ENCODE measurements around the gene DMAP1. TPM values are rescaled to one million over a fixed set of nuclear protein-coding genes. Genes with fewer than 3 reads are reported as not detected.

Gene DMAP1
- total and polyA plus RNA-seq, 9 of the 15 experiments (the other 6 are each of a cell fraction or from before 2014, with no cell fraction given), result 1.5 to 51.2 (median 30.3) TPM

DNA sequence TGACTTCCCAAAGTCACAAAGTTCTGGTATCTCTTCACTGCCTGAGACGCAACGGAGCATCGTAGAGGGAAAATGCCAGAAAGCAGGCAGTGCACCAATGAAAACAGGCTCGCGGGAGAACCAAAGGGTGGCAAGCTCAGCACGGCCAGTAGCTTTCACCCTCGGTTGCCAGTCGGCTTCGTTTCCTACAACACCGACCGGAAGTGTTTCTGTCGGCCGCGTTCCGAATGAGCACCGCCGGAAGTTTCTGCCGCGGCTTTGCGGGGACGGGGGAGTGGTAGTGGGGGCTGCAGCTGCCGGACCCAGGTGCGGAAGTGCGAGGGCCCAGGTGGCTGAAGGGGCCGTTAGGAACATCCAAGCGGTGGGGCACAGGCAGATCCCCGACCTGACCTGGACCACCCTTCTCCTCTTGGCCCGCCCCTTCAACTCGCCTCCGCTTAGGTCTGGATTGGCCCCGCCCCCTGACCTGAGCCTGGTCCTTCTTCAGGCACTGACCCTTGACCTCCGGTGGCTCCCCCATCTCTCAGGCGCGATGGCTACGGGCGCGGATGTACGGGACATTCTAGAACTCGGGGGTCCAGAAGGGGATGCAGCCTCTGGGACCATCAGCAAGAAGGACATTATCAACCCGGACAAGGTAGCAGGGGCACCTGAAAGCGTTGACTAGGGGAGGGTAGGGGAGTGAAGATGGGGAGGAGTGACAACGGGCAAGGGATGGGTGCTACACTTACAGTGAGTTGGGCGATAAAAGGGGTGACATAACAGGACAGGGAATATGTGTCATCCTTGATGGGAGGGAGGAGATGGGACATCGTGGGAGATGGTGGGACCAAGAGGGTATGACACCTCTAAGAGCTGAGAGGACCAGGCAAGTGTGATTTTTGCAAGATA, at the start of gene DMAP1 (continued):
- TF ChIP-seq, protein P1, sequence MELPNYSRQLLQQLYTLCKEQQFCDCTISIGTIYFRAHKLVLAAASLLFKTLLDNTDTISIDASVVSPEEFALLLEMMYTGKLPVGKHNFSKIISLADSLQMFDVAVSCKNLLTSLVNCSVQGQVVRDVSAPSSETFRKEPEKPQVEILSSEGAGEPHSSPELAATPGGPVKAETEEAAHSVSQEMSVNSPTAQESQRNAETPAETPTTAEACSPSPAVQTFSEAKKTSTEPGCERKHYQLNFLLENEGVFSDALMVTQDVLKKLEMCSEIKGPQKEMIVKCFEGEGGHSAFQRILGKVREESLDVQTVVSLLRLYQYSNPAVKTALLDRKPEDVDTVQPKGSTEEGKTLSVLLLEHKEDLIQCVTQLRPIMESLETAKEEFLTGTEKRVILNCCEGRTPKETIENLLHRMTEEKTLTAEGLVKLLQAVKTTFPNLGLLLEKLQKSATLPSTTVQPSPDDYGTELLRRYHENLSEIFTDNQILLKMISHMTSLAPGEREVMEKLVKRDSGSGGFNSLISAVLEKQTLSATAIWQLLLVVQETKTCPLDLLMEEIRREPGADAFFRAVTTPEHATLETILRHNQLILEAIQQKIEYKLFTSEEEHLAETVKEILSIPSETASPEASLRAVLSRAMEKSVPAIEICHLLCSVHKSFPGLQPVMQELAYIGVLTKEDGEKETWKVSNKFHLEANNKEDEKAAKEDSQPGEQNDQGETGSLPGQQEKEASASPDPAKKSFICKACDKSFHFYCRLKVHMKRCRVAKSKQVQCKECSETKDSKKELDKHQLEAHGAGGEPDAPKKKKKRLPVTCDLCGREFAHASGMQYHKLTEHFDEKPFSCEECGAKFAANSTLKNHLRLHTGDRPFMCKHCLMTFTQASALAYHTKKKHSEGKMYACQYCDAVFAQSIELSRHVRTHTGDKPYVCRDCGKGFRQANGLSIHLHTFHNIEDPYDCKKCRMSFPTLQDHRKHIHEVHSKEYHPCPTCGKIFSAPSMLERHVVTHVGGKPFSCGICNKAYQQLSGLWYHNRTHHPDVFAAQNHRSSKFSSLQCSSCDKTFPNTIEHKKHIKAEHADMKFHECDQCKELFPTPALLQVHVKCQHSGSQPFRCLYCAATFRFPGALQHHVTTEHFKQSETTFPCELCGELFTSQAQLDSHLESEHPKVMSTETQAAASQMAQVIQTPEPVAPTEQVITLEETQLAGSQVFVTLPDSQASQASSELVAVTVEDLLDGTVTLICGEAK (IDR thresholded peaks at IDR 0.05), result peak; percentile 100
- TF ChIP-seq, protein P1 (CRISPR knock-in tag; IDR thresholded peaks at IDR 0.05), result no peak
- TF ChIP-seq NFE2L1 (tag; IDR thresholded peaks at IDR 0.05; ENCODE audit: borderline replicate concordance, low read depth) (no peak), POLR3A (IDR thresholded peaks at IDR 0.05; ENCODE audit: borderline replicate concordance, extremely low read depth, insufficient read depth, insufficient read length) (no peak), ZNF347 (CRISPR knock-in tag; IDR thresholded peaks at IDR 0.05; ENCODE audit: low read depth) (no peak), NR4A1 (CRISPR knock-in tag; IDR thresholded peaks at IDR 0.05) (peak; percentile 91; the same call in 1 of the 2 replicates), NR4A1 (tag; IDR thresholded peaks at IDR 0.05) (peak; percentile 91), YY1 (IDR thresholded peaks at IDR 0.05; ENCODE audit: borderline replicate concordance in 1 of 3, control insufficient read depth in 1 of 3, extremely low read depth in 1 of 3, insufficient read depth in 3 of 3, insufficient read length in 1 of 3, insufficient replicate concordance in 2 of 3, low read depth in 1 of 3, low read length in 2 of 3) (peak; percentile 23 to 86 (median 80)), ZNF224 (CRISPR knock-in tag; IDR thresholded peaks at IDR 0.05) (no peak), ZNF695 (CRISPR knock-in tag; IDR thresholded peaks at IDR 0.05) (no peak), ZNF124 (CRISPR knock-in tag; IDR thresholded peaks at IDR 0.05) (no peak), SAFB2 (IDR thresholded peaks at IDR 0.05; ENCODE audit: borderline replicate concordance, low read depth, low read length, severe bottlenecking) (no peak)
- TF ChIP-seq, protein P2, sequence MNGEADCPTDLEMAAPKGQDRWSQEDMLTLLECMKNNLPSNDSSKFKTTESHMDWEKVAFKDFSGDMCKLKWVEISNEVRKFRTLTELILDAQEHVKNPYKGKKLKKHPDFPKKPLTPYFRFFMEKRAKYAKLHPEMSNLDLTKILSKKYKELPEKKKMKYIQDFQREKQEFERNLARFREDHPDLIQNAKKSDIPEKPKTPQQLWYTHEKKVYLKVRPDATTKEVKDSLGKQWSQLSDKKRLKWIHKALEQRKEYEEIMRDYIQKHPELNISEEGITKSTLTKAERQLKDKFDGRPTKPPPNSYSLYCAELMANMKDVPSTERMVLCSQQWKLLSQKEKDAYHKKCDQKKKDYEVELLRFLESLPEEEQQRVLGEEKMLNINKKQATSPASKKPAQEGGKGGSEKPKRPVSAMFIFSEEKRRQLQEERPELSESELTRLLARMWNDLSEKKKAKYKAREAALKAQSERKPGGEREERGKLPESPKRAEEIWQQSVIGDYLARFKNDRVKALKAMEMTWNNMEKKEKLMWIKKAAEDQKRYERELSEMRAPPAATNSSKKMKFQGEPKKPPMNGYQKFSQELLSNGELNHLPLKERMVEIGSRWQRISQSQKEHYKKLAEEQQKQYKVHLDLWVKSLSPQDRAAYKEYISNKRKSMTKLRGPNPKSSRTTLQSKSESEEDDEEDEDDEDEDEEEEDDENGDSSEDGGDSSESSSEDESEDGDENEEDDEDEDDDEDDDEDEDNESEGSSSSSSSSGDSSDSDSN (IDR thresholded peaks at IDR 0.05; ENCODE audit: borderline replicate concordance in 1 of 2, low read depth in 2 of 2, low read length in 2 of 2), result peak; percentile 71 to 93; a peak in 3 of 4 replicates

Data from K562 (cell line).